CD4-positive, alpha-beta T cell treated with Interferon gamma for 1 hour (primary cell): ENCODE measurements around the gene LINGO3.
A peak's percentile ranks its signal among the peaks of the same experiment; 100 is the strongest.
"Not testable (repeated sequence)": the region's sequence is repeated elsewhere in the genome, so short reads cannot be mapped to it uniquely, and the experiment has no call there.

Source experiments
- DNase-seq: peaks from one replicate; pipeline ENCODE4 v3.0.0-alpha.2; 2020

The LINGO3 gene

DNA sequence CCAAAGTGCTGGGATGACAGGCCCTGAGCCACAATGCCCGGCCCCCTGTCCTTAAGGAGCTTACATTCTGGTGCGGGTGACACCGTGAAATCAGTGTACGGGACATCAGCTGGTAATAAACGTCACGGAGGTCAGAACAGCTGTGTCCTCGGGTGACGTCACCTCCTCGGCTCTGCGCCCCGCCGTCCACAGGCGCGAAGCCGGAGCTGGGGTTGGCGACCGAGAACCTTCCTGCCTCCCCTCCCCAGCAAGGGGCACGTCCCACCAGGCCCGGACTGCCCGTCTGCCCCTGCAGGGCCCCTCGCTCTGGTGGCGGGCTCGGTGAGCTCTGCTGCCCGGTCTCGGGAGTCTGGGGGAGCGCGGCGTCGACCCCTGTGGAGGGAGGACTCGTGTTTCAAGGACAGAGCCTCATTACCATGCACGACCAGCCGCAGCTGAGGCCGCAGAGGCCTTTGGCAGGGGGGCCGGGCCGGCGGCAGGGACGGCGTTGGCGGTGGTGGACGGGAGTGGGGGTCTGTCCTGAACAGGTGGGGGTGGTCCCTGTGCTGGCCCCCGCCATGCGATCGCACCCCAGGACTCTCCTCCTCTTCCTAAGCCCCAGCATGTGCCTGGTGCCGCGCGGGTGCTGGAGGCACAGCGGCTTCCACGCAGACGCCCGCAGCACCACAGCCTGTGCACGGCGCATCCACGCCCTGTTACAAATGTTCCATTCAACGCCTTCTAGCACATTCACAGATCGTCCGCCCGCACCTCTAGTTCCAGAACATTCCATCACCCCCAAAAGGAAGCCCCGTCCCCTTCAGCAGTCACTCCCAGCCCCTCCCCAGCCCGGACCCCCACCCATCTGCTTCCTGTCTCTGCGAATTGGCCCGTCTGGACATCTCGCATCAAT, 5.4 kb downstream of the LINGO3 start:
- peak; percentile 67 for DNase-seq

DNA sequence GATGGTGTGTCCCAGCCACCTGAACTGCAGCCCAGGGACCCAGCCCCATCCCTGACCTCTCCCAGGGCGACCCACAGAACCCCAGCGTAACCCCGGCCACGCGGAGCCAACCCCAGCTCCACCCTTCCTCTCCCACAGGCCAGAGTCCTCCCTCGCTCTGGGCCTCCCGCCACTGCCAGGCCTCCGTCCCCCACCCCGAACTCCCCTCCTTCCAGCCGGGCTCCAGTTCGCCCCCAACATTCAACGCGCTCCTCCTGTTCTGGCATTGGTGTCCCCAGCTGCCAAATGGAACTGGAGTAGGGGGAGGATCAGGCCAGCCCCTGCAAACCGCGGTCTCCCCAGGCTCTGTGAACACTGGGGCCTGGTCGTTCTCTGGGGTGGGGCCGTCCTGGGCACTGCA, 7.4 kb downstream of the LINGO3 start:
- DNase-seq: no peak

DNA sequence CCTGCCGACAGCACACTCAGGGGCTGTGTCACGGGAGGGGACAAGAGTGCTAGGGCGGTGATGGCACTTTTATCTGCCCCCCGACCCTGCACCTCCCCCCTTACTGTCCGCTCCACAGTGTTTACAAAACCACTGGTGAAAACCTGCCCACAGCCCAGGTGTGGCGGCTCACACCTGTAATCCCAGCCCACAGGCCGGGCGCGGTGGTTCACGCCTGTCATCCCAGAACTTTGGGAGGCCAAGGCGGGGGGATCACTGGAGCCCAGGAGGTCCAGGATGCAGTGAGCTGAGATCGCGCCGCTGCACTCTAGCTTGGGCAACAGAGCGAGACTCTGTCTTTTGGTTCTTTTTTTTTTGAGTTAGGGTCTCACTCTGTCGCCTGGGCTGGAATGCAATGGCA, 11.8 kb downstream of the LINGO3 start:
- no peak for DNase-seq

DNA sequence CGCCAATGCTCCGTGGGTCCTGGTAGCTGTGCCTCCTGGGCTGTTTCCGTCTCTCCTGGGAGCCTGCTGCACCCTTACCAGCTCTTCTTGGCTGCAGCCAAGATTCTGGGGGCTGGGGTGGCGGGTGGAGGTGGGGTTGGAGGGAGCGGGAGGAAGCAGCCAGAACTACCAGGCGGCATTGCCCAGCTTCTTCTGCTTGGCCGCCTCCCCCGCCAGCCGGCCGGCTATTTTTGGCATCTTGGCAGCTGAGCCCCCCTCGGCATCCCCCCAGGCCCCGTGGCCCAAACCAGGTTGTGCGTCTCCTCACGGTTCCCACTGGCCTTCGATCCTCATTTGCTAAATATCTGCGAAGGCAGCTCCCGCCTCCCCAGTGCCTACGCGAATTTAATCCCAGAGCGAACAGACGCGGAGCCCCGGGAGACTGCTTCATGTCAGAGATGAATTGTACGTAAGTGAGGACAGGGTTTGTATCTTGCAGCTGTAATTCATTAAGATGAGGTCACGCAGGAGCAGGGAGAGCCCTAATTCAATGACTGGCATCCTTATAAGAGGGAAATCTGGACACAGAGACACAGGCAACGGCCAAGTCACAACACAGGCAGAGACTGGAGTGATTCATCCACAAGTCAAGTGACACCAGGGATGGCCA, 13.1 kb downstream of the LINGO3 start:
- DNase-seq: no peak

DNA sequence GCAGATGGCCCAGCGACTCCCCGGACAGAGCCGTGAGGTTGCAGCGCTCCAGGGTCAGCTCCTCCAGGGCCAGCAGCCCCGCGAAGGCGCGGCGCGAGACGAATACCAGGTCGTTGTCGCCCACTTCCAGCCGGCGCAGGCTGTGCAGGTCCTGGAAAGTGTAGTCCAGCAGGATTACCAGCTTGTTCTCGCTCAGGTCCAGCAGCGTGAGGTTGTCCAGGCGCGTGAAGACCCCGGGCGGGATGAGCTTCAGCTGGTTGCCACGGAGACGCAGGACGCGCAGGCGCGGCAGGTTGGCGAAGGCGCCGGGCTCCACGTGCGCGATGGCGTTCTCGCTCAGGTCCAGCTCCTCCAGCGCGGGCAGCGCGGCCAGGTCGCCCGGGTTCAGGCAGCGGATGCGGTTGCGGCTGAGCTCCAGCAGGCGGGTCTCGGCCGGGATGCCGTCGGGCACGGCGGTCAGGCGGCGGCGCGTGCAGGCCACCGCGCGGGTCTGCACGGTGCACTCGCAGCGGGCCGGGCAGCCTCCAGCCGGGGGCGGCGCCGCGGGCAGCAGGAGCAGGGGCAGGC, 16.7 kb downstream of the LINGO3 start:
- DNase-seq: no peak

- DNase-seq: no peak
Measured at GRCh38 chr19:2290441-2291184, 17.3 kb downstream of the LINGO3 start.

DNA sequence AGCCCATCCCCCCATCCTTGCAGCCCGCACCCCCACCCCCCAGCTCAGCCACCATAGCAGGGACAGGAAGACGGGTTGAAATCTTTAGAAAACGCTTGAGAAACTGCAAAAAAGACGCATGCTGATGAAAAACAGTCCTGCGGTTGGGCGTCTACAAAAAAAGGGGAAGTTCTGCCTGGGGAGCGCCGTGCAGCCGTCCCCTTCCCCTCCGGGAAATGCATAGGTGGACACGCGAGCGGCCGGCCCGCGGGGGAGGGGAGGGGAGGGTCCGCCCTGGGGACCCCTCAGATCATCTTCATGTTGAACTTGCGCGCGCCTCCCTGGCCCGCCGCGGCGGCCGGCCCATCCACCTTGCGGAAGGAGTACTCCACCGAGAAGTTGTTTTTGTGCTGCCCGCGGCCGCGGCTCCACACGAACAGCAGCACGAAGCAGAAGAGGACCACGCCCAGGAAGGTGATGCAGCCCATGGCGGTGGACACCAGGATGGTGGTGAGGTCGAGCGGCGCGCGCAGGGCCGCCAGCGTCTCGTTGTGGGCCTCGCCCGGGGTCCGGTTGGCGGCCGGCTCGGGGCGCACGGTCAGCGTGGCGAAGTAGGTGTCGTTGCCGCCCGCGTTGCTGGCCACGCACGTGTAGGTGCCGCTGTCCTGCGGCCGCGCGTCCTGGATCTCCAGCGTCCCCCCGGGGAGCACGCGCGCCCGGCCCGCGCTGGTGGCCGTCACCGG, 18.1 kb downstream of the LINGO3 start:
- DNase-seq: peak; percentile 72

GRCh38 chr19:2288818-2289713, 18.9 kb downstream of the LINGO3 start:
- no peak for DNase-seq

DNA sequence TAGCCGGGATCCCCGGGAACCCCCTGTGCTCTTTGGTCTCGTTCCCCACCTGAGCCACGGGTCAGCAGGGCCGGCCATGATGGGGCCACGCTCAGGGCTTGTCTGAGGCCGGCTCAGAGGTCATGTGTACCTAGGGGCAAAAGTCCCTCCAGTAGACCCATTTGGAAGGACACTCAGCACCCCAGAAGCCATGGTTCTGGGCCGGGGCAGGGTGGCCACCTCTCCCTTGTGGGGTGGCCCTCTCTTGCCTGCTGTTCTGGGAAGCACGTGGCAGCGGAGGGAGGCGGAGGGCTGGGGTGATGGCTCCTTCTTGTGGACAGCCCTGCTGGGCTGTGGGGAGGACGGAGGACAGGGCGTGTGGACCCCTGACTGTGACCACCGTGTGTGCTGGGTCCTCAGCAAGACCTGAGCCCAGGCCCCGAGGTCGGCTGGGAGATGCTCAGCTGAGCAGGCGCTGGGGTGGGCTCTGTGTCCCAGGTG, 19.6 kb downstream of the LINGO3 start:
- no peak for DNase-seq

DNA sequence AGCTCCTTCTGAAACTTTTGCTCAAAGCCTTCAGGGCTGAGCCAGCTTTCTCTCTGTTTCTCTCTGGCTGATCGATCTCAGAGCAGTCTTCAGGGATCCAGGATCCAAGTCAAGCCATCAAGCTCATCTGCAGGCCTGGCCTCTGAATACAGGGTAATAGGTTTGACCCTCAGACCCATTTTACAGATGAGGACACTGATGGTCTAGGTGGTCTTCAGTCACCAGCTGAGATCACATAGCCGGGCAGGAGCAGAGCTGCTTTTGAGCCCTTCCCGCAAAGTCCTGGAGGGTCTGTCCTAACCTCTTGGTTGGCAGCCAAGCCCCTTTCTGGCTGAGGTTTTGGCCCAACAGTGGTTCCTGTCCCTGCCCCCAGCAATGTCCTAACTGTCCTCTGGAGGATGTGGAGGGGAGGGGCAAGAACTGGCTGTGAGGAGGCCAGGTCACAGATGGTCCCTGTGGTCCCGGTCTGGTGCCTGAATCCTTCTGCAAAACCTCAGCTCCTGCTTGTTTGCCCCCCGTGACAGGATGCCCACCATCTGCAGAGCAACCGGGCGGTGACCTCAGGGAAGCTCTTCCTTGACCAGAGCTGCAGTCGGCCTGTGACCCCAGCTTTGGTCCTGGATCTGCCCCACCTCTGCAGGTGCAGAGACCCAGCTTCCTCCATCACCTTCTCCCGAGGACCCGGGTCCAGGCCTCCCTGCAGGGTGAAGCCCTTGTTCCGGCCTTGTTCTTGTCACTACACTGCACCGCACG, 20.2 kb downstream of the LINGO3 start:
- DNase-seq: no peak

DNA sequence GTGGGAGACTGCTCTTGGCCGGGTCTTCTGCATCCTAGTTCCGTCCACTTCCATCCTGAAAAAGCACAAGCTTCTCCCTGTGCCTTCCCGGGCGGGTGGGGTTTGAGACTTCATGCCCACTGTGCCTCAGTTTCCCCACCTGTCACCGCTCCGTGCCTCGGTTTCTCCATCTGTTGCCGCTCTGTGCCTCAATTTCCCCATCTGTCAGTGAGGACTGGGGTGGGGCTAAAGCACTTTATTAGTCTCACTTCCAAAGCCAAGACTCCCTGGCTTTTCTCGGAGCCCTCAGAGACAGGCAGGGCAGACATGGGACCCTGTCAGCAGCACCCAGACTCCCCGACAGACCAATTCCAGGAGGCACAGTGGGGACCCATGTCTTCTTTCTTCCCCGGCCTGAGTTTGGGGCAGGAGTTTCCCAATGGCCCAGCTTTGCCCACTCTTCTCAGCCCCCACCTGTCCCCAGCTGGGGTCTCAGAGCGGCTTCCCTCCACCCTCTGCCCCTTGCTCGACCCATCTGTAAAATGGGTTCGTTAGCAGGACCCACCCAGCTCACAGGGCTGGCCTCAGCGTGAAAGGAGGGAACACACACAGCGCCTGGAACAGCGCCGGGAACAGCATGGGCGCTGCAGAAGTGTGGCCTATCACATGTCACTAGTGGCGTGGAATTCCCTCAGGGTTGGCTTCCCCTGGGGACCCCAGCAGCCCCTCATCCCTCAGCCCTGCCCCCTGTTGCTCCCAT, 21.4 kb downstream of the LINGO3 start:
- no peak for DNase-seq

GRCh38 chr19:2283835-2284507, 24.0 kb downstream of the LINGO3 start:
- DNase-seq: no peak

DNA sequence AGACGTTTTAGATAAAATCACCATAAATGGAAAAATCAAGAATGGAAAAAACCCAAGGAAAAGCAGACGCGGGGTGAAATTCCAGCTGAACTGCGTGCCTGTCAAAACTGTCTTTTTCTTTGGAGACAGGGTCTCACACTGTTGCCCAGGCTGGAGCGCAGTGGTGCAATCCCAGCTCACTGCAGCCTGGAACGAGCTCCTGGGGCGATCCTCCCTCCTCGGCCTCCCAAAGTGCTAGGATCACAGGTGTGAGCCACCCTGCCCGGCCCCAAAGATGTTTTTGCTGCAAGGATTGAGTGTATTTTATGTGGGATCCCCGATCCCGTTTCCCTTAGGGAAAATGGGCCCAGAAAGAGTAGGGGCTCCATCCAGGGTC, 25.1 kb downstream of the LINGO3 start:
- DNase-seq: no peak

DNA sequence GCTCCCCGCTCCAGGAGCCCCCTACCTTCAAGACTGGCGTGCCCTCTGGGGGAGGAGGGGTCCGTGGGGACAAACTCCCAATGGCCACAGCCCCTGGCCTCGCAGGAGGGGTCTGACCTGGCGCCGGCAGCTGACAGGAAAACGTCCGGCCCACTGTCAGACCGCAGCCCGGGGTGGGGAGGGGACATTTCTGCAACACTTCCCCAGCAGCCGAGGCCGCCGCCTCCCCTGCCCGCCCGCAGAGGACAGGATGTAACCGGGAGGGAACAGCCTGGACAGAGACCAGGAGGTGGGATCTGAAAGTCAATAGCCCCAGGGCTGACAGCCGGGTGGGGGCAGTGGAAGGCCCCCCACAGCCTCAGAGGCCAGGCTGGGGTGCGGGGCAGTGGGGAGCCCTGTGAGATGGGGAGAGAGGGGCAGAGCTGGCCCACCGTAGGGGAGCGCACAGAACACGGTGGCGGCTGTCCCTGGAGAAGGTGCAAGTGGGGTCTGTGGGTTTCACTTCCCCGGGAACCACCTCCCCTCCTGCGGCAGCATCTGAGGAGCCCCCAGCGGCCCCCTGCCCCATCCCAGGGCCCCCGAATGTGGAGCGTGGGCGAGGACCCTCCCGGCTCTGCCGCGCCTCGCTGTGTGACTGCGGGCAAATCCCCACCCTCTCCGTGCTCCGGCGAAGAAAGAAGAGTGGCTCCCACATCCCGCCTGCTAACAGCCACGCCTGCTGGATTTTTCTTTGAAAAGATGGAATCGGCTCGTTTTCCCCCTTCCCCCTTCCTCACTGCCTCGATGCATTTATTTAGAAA, 25.7 kb downstream of the LINGO3 start, which contains the start of gene PEAK3:
Gene PEAK3, minus strand, starts transcription at position 114 of the 800 bp plus-strand sequence. CDS start 1,244 bp downstream, outside the sequence.
- DNase-seq: peak; percentile 58

DNA sequence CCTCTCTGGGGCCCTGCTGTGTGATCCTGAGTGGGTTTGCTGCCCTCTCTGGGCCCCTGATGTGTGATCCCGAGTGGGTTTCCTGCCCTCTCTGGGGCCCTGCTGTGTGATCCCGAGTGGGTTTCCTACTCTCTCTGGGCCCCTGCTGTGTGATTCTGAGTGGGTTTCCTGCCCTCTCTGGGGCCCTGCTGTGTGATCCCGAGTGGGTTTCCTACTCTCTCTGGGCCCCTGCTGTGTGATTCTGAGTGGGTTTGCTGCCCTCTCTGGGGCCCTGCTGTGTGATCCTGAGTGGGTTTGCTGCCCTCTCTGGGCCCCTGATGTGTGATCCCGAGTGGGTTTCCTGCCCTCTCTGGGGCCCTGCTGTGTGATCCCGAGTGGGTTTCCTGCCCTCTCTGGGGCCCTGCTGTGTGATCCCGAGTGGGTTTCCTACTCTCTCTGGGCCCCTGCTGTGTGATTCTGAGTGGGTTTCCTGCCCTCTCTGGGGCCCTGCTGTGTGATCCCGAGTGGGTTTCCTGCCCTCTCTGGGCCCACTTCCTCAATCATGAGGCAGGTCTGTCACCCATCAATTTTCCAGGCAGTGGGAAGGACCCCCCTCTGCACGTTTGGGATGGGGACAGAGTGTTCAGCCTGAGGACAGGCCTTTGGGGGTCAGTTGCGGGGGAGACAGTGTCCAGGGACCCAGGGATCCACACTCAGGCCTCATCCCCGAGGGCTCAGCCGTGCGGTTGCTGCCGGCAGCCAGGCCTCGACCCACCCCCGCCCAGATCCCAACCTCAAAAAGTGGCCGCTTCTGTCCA, 26.5 kb downstream of the LINGO3 start:
- not testable (repeated sequence) for DNase-seq

- DNase-seq: no peak
Measured at GRCh38 chr19:2280633-2281264, 27.2 kb downstream of the LINGO3 start.
